HG03039 (cell line): ENCODE measurements around the gene DNMBP.
A peak's percentile ranks its signal among the peaks of the same experiment; 100 is the strongest.
"Not testable (repeated sequence)": the region's sequence is repeated elsewhere in the genome, so short reads cannot be mapped to it uniquely, and the experiment has no call there.

Source experiments
- ATAC-seq: cut with Tn5 transposase; IDR thresholded peaks from one replicate; pipeline ENCODE4 v1.9.1; 2021; ENCODE audit warnings: mild to moderate bottlenecking, moderate library complexity; ENCODE audit not compliant: unreplicated experiment

The DNMBP gene

DNA sequence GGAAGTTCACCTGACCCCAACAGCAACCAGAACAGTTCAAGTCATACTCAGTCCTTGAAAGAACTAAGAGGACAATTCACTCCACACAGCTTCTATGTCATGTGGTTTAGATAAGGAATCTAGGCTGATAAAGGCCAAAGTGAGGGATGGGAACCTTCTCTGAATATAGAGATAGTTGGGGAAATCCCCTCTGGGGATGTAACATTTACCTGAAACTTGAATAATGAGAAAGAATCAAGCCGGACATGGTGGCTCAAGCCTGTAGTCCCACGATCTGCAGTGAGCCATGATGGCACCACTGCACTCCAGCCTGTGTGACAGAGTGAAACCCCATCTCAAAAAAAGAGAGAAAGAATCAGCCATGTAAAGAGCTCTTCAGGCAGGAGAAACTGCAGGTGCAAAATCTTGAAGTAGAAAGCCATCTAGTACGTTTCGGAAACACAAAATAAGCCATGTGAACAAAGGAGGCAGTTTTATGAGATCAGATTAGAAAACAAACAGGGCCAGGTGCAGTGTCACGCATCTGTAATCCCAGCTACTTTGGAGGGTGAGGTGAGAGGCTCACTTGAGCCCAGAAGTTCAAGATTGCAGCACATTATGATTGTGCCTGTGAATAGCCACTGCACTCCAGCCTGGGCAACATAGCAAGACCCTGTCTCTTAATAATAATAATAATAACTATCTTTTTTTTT lies 4.5 kb upstream of the DNMBP start:
- peak; percentile 57 for ATAC-seq

DNA sequence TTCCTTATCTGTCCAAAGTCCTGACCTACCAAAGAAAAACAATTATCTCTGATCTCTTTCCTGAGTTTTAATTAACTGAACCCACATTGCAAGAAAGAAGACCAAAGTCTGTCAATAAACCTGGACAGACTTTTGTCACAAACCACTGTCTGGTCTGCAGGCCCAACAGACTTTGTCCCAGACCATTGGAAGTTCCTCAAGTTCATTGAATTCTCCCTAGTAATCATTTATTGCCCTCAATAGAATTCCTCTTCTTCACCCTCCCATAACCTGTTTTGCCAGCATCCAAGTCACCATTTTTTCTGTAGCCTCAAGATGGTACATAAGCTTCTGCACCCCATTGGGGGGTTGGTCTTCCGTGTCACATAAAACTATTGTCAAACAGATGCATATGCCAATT lies 3.9 kb upstream of the DNMBP start:
- no peak for ATAC-seq

- ATAC-seq, result not testable (repeated sequence)
These were observed 2.2 kb upstream of the DNMBP start for GRCh38 chr10:100011906-100012305.

GRCh38 chr10:100009283-100009792 lies 409 bp downstream of the DNMBP start:
- peak; percentile 46 for ATAC-seq

DNA sequence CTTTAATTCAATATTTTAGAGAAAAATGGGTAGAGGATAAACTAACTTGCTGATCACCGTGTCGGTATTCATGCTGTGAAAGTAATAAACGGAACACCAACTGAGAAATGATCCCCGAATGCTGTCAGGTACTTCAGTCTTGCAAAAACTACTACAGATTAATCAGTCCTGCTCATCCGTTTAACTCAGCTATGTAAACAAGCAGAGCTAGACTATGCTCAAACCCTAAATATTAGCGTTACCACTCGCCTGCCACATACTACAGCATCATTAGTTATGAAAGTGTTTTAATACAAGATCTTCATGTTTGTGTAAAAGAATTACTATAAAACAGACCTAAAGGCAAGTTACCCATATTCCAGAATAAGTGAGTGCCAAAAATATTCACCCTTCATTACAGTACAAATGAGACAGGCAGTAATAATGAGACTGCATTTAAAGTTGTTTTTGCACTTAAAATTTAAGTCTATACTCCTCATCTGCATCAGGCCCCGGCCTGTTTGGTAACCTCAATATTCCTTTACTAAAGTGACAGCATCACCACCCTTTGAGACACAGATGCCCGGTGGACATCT lies 952 bp downstream of the DNMBP start:
- no peak for ATAC-seq

GRCh38 chr10:100008142-100008522 lies 1.6 kb downstream of the DNMBP start:
- no peak for ATAC-seq

DNA sequence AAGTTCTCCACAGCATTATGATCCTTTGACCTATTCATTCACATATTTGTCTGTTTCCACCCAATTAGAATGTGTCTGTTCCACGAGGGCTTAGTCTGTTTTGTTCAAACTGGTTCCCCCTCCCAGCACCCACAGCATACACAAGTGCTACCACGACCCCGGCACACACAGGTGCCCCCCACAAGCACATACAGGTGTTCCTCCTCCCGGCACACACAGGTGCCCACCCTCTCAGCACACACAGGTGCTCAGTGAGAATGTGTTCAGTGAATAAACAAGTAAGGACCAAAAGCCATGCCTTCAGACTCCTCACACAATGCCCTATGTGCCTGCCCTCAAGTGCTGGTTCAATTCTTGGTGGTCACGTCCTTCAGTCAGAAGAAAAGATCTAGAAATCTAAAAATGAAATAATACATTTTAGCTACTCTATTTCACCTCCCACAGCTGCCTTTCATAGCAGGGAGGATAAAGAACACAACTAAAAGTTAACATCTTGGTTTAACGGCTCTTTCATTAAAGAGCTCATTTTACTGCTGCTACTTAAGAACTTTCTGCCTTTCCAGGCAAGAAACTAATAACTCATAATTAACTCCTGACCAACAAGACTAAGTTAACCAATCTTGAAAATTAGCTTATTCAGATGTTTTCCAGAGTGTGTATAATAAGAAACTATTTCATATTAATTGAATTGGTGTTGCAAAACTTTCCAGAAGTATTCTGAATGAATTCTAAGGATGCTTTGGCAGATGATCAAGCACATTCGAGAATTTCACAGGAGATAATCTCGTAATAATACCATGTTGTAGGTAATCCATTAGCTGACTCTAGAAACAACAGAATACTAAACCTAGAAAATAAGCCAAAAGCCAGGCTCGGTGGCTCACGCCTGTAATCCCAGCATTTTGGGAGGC lies 2.3 kb downstream of the DNMBP start:
- ATAC-seq, result no peak

DNA sequence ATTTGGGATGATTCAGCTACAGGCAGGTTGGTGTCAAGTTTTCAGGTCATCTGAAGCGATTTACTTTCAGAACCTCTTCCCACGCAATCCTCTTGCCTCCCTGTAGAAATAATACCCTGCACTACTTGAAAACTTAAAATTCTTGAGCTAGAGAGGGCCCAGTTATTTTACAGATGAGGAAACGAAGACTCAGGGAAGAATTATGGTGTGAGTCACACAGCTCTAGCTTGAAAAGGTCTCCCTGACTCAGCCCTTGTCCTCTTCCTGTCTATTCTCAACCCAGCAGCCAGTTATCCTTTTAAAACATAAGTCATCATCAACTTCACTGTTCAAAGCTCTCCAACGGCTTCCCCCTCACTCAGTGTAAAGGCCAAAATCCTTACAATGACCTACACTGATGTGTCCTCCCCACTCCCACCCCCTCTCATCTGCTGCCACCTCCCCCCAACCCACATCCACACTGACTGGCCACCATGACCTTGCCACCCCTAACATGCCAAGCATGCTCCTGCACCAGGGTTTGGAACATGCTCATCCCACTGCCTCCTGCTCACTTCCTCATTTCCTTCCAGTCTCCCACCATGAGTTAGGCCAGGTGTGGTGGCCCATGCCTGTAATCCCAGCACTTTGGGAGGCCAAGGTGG lies 3.4 kb downstream of the DNMBP start:
- ATAC-seq, result no peak

GRCh38 chr10:100004805-100005510 lies 4.8 kb downstream of the DNMBP start:
- no peak for ATAC-seq

DNA sequence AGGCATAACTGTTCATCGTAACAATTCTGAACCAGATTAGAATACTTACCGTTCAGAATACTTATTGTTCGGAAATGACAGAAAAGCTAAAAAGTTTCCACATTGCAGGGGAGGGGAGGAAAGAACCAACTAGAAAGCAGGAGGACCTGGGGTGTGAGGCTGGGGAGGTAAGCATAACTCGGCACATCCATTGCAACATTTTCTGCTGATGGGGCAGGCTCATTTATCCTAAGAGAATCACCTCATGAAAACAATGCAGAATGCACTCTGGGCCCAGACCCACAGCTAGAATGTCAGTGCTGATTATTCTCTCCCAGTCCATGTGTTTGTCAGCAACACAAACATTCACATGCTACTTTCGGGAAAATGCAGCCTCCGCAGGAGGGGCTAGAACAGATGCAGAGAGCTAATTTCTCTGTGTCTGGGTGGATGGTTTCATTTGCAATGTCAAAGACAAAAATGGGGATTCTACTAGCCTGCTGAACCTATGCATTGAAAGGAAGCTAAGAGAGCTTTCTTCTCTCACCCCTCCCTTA lies 9.6 kb downstream of the DNMBP start:
- ATAC-seq, result no peak

- ATAC-seq, result no peak
These were observed 10.2 kb downstream of the DNMBP start for GRCh38 chr10:99999319-100000108.

DNA sequence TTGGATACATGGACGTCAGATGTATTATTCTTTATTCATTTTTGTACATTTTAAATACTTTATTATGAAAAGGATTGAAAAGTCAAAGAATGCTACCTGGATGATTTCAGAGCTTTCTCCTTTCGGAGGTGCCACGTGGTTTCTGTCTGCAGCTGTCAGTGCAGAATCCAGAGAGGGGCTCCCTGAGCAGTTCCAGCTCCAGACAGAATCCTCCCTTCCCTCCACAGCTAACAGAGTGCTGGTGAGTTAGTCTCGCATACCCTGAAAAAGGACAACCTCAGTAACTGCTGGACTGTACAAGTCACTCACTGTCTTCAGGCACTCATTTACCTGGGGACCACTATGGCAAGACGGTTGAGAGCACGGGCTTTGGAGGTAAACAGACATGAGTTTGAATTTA lies 10.9 kb downstream of the DNMBP start:
- ATAC-seq, result no peak

- ATAC-seq, result no peak
These were observed 12.8 kb downstream of the DNMBP start for GRCh38 chr10:99996671-99997648.

GRCh38 chr10:99995713-99996112 lies 14.0 kb downstream of the DNMBP start:
- no peak for ATAC-seq

DNA sequence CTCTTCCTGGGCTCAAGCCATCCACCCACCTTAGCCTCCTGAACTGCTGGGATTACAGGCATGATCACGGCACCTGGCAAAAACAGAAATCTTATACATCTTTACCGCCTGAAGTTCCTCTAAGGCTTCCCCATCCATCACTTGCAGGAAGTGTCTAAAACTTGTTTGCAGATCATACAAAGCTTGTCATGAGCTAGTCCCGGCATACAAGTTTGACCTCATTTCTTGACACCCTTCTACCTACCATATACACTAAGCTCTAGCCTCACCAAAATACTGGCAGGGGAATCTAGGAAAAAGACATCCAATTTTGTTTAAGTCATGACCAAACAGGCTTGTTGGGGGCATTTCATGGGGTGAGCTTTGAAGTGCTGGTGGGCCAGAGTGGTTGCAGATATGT lies 14.5 kb downstream of the DNMBP start:
- ATAC-seq, result no peak

DNA sequence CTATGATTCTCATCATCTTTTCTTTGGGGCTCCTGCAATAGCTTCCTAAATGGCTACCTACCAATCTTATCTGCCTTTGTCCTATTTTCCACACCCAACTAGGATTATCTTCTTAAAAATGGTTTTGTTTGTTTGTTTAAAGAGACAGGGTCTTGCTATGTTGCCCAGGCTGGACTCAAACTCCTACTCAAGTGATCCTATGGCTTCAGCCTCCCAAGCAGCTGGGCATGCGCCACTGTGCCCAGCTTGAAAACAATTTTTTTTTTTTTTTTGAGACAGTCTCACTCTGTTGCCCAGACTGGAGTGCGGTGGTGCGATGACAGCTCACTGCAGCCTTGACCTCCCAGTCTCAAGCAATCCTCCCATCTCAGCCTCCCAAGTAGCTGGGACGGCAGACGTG lies 14.9 kb downstream of the DNMBP start:
- ATAC-seq, result no peak

DNA sequence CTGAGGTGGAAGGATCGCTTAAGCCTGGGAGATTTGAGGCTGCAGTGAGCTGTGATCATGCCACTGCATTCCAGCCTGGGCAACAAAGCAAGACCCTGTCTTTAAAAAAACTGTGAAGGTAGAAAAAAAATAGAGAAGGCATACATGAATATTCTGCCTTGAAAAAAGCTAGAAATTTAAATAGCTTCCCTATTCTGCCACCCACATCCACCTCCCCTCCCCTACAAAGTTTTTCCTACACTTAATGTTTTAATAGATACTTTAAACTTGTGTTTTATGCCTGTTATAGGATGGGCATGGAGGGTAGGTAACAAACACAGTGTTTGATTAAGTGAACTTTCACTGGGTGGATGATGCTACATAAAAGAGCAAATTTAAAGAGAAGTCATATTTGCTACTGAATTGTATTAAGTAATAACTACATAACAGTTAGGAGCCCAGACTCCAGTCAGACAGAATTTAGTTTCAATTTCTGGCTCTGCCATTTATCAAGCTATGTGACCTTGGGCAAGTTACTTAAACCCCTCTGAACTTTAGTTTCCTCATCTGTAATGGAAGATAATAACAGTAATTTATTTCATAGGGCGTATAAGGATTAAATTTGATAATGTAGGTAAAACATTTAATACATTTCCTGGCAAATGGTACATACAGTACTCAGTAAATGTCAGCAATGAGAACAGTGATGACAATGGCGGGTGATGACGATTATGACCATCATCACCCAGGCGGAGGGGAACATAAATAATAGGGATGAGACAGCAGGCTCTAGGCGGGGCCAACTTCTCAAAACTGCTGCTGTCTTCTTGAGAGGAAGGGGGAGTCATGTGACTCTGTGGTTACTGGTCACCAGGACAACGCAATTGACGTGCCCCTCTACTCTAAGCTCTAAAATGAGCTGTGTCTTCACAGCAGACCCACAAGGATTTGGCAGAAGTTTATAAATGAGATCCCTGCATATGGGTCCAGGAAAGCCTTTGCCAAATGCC lies 15.8 kb downstream of the DNMBP start:
- peak; percentile 65 for ATAC-seq
